GM13977 (cell line): ENCODE results near the gene PLA2G2F.

Source experiments
- DNase-seq: peaks from one replicate; pipeline ENCODE4 v3.0.0; 2012; ENCODE audit warnings: low spot score
- CTCF ChIP-seq: IDR thresholded peaks from 2 replicates; pipeline ENCODE4 v1.5.1; 2012; ENCODE audit warnings: mild to moderate bottlenecking, control low read depth; ENCODE audit not compliant: insufficient read depth; ENCODE audit errors: extremely low read depth, missing control alignments
- in situ Hi-C: fragments of 300-500 bp; cut with MboI; formaldehyde crosslinking; loops from one replicate; pipeline ENCODE4 v1.12.0; 2022; ENCODE audit warnings: low sequenced_read_pairs, low pct_unique_long_range_greater_than_20kb, mixed read lengths, inconsistent platforms; ENCODE audit not compliant: unreplicated experiment

Gene PLA2G2F

DNA sequence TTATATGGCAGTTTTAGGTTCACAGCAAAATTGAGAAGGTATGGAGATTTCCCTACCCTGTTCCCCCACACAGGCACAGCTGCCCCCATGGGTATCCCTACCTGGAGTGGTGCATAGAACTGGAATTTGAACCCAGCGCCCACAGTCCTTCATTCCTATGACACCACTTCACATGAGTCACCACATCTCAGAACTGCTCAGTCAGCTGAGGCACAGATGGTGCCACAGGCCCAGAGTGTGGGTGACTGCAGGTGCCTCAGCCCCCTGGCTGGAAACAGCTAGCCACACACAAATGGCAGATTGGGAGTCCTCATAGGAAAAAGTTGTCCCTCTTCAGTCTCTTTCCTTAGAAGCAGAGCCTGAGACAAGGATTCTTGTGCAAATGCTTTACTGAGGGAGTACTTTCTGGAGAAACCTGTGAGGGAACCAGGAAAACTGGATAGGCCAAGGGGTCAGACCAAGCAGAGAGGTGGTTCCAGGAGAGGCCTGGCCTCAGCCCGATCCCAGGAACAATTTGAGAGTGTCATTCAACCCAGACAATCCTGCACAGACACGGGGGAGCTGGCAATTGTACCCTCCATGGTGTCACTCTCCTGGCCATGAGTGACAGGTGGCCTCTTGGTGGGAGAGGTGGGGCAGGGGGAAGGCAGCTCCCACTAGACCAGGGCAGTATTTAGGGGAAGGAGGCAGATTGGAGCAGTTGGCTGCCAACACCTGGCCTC lies 26.7 kb upstream of the PLA2G2F start:
- in situ Hi-C loops, result no loop called here
- DNase-seq, result no peak
- TF ChIP-seq CTCF, result no peak

DNA sequence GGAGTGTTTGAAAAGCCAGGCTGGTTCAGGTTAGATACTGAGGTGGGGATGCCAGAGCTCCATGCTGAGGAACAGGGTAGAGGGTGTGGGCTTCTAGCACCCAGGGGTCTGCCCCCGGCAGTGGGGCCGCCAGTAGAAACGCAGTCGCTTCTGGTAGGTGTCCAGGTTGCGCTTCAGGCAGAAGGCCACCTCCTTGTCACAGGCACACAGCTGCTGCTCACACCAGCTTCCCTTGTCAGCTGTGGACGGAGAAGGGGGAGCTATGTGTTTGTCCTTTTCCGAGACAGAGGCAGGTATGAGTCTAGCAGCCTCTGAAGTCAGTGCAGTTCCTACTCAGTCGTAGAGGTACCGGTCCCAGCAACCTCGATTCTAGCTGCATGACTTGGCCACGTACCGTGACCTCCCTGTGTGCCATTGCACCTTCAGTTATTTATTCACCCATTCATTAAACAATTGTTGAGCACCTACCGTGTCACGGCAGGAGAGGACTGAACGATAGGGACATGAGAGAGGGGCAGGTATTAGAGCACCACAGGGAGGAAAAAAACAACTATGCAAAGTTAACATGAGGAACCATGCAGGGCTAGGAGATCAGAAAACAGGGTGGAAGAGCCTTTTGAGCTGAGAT lies 25.0 kb upstream of the PLA2G2F start:
- DNase-seq, result no peak
- in situ Hi-C loops, result no loop called here

GRCh38 chr1:20115479-20115878 lies 23.6 kb upstream of the PLA2G2F start:
- in situ Hi-C loops, result no loop called here
- DNase-seq, result no peak
- TF ChIP-seq CTCF, result no peak

More for the DNA sequence above, 25.0 kb upstream of the PLA2G2F start:
- no peak for TF ChIP-seq CTCF

GRCh38 chr1:20115916-20116315 lies 23.2 kb upstream of the PLA2G2F start:
- no peak for DNase-seq
- in situ Hi-C loops, result no loop called here
- TF ChIP-seq CTCF, result no peak

DNA sequence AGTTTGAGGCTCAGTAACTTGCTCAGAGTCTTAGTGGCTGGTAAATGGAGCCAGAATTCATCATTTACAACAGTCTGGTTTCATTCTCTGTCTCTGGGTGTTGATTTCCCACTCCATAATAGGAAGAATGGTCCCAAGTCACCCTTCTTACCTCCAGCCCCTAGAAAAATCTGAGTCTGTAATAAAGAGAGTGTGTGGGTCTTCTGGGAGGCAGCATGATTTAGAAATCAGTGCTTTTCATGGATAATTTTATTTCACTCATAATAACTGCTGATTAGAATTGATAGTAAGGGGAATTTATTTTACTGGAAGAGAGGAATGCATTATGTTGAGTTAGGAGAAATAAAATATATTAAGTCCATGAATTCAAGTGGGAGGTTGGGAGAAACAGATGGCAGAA lies 21.9 kb upstream of the PLA2G2F start:
- no peak for TF ChIP-seq CTCF
- DNase-seq, result no peak
- in situ Hi-C loops, result no loop called here

- TF ChIP-seq CTCF, result no peak
- in situ Hi-C loops, result no loop called here
Measured at GRCh38 chr1:20119347-20119746, 19.8 kb upstream of the PLA2G2F start, which contains the start of gene PLA2G2D. TSS of gene PLA2G2D (minus strand) at chr1:20119536. CDS start at chr1:20119498, 38 bp downstream.

DNA sequence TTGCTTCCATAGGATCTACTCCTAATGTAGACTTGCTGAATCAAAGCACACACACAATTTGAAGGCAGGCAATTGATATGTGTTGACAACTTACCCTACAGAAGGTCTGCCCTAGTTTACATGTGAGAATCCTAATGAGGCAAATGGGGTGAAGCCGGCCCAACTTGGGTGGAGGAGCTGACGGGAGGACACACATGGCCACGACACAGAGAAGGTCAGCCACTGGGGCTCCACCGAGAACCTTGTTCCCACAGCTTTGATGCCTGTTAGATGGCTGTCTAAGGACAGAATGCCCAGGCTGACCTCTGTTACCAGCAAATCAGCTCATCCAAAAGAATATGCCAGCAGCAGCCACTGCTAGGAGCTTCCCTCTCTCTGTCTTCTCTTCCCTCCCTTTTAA lies 18.3 kb upstream of the PLA2G2F start:
- DNase-seq, result no peak
- in situ Hi-C loops, result no loop called here
- TF ChIP-seq CTCF, result no peak

More at GRCh38 chr1:20119347-20119746, 19.8 kb upstream of the PLA2G2F start, which contains the start of gene PLA2G2D:
- DNase-seq, result no peak
